ENCODE results near the gene ITGA1.

Gene ITGA1

DNA sequence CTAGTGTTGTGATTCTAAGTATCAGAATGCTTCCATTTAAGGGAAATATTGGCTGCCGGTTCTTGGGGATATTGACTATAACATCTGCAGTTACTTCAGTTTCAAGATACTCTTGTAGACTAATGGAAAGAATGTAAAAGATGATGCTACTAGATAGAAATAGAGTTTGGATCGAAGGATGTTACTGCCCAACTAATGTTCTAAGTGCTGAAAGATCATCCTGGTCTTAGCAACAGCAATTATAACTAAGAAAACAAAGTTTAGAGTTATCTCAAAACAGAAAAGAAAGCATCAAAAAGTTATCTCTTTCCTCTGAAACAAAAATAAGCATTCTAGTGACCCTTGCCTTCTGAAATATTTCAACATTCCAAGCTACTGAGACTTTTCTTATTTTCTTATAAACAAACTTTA, 49.9 kb downstream of the ITGA1 start:
- ChIA-PET POLR2A (ENCODE audit: low non-redundant PET) (no interaction called here), CTCF (interaction anchor here (0.6 kb wide), 1 partner anchor 64 kb away, joined by 3 read pairs; no protein-coding TSS in a partner anchor)
- TF ChIP-seq, protein P1, sequence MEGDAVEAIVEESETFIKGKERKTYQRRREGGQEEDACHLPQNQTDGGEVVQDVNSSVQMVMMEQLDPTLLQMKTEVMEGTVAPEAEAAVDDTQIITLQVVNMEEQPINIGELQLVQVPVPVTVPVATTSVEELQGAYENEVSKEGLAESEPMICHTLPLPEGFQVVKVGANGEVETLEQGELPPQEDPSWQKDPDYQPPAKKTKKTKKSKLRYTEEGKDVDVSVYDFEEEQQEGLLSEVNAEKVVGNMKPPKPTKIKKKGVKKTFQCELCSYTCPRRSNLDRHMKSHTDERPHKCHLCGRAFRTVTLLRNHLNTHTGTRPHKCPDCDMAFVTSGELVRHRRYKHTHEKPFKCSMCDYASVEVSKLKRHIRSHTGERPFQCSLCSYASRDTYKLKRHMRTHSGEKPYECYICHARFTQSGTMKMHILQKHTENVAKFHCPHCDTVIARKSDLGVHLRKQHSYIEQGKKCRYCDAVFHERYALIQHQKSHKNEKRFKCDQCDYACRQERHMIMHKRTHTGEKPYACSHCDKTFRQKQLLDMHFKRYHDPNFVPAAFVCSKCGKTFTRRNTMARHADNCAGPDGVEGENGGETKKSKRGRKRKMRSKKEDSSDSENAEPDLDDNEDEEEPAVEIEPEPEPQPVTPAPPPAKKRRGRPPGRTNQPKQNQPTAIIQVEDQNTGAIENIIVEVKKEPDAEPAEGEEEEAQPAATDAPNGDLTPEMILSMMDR (conservative IDR thresholded peaks at IDR 0.05; ENCODE audit: low read depth), result no peak
- no peak overlapping the region for H3K27ac ChIP-seq
- no peak for DNase-seq (ENCODE audit: low spot score)

DNA sequence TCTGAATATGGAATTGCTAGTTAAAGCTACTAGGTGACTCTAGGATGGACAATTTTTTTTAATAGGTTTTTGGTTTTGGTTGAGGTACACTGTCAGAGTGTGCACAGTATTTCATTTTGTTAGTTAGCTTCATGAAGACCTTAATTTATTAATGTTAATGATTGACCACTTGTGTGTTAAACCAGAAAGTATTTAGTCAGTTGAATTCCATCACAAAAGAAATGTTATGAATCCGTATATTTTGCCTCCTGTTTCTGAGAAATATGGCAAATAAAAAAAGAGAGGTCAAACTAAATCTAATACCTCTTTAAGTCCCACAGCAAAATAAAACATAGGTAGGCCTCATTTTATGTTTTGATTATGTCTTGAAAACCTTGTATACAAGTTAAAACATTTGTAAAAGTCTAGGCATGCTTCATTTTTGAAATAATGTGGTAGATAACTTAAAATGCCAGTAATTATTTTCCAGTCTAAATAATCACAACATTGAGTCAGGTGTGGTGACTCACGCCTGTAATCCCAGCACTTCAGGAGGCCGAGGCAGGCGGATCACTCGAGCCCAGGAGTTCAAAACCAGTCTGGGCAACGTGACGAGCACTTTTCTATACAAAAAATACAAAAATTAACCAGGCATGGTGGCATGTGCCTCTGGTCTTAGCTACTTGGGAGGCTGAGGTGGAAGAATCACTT, 50.8 kb downstream of the ITGA1 start:
- POLR2A ChIA-PET (ENCODE audit: low non-redundant PET), result no interaction called here
- no peak for DNase-seq (ENCODE audit: low spot score)
- TF ChIP-seq, protein P1 (conservative IDR thresholded peaks at IDR 0.05; ENCODE audit: low read depth), result no peak
- no peak overlapping the region for H3K27ac ChIP-seq
- CTCF ChIA-PET, result interaction anchor here (0.6 to 0.7 kb wide), 2 partner anchors 63 to 1043 kb away, joined by 3 to 4 read pairs; no protein-coding TSS in a partner anchor

DNA sequence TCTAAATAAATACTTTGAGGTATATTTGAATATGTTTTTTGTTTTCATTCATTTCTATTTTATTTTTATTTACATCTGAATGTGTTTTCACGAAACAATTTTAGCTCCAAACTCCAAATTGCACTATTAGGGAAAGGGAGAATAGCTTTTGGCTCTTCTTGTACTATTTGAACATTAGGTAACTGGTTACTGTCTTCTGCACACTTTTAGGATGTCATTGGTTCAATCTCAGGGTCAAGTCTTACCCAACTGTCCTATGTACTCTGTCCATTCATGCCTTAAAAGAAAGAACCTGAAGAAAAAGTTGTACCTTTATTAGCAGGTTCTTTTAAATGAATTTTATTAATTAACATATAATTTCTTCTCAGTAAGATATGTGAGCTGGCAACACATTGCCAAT, 51.6 kb downstream of the ITGA1 start:
- ChIA-PET POLR2A (ENCODE audit: low non-redundant PET) (no interaction called here), CTCF (interaction anchor here (0.7 to 1.4 kb wide), 2 partner anchors 10 to 17 kb away, joined by 4 read pairs; no protein-coding TSS in a partner anchor)
- no peak overlapping the region for H3K27ac ChIP-seq
- DNase-seq (ENCODE audit: low spot score), result no peak
- TF ChIP-seq, protein P1 (conservative IDR thresholded peaks at IDR 0.05; ENCODE audit: low read depth), result no peak

DNA sequence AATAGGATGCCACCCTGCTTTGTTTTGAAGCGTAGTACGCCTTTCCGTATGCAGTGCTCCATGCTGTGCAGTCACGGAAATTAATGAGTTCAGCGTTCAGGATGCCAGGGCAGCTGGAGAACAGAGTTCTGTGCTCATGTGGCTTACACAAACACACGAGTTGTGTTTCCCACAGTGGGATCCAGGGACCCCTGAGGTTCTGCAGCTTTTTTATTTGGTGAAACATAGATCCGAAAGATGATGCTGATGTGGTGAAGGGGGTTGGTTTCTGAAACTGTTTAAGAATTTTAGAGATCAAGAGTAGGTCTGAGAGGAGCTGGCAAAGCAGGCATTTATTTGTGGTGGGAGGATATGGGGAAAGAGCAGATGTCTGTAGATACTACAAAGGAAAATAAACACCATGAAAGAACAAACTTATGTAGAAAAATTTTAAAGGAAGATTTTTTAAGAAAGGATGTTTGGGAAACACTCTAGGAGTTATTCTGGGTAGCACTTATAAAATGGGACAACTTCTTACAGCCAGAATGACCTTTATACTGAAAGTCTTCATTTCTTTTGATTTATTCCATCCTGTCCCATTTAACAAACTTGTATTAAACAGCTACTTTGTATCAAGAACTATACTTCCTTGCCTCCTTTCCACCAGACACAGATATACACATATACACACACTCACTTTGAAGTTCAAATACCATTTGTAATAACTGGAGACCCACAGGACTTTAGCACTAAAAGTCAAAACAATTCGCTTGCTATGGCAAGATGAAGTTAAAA, 52.7 kb downstream of the ITGA1 start:
- ChIA-PET POLR2A (ENCODE audit: low non-redundant PET) (no interaction called here), CTCF (interaction anchor here (1.4 kb wide), 1 partner anchor 16 kb away, joined by 4 read pairs; no protein-coding TSS in a partner anchor)

DNA sequence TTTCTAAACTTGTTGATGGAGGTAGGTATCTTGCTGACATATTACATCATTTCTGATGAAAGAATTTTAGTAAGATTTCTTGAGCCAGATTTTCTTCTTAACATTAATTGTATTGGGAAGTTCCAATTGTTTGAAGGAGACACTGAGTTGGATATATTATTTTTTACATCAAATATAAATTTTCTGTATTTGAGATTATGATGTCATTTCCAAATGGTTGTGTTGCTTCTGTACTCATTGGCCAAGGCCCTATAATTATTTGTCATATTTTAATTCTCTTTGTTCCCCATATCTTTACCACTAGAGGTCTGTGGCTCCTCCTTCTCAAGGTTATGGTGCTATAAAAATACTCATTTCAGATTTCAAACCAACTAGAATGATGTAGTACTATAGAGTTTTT, 53.4 kb downstream of the ITGA1 start:
- TF ChIP-seq, protein P1 (conservative IDR thresholded peaks at IDR 0.05; ENCODE audit: low read depth), result no peak
- ChIA-PET CTCF (interaction anchor here (1.3 kb wide), 1 partner anchor 74 kb away, joined by 10 read pairs; no protein-coding TSS in a partner anchor), POLR2A (ENCODE audit: low non-redundant PET) (no interaction called here)
- no peak for DNase-seq (ENCODE audit: low spot score)
- no peak overlapping the region for H3K27ac ChIP-seq

More for the DNA sequence above, 52.7 kb downstream of the ITGA1 start:
- H3K27ac ChIP-seq, result no peak overlapping the region
- no peak for DNase-seq (ENCODE audit: low spot score)
- TF ChIP-seq, protein P1 (conservative IDR thresholded peaks at IDR 0.05; ENCODE audit: low read depth), result no peak

DNA sequence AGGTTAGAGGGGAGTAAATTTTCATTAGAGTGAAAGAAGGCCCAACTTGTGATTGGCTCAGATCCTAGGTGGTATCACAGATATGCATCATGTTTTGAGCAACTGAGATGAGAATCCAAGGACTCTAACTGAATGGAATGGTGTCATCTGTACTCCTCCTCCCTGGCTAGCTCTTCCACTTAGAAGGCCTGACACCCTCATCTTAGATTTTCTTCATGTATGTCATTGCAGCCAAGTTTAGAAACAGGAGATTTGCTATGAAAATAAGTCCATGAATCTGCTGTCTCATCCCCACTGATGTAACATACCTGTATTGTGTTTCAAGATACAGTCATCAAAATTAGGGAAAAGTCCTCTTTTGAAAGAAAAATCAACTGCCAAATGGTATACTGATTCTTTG, 54.4 kb downstream of the ITGA1 start:
- no peak for DNase-seq (ENCODE audit: low spot score)
- CTCF ChIA-PET, result interaction anchor here (0.6 to 1.3 kb wide), 3 partner anchors 66 to 1460 kb away, joined by 3 to 10 read pairs (median 4); no protein-coding TSS in a partner anchor
- TF ChIP-seq, protein P1 (conservative IDR thresholded peaks at IDR 0.05; ENCODE audit: low read depth), result no peak
- no peak overlapping the region for H3K27ac ChIP-seq
- POLR2A ChIA-PET (ENCODE audit: low non-redundant PET), result no interaction called here
